Spleen (tissue), 7 donors: Measurements from ENCODE around the gene ADGRG3.

Source experiments
- CTCF ChIP-seq, 11 experiments: fragments of 200-600 bp in 7 of 11; fragments of 450-650 bp in 4 of 11; sonication (generic) in 4 of 11; IDR thresholded peaks in 8 of 11; conservative IDR thresholded peaks in 3 of 11; 1 replicate in 7 of 11; 2 replicates in 4 of 11; pipeline versions ENCODE4 v1.4.0 to v1.8.0; 2016 to 2021; ENCODE audit warnings: antibody characterized with exemption in 11 of 11, inconsistent platforms in 4 of 11, mild to moderate bottlenecking in 1 of 11
- POLR2A ChIP-seq, 3 donors: fragments of 450-650 bp; IDR thresholded peaks; one replicate each; pipeline ENCODE4 v1.5.1; 2017; ENCODE audit warnings: antibody characterized with exemption in 3 of 3, mild to moderate bottlenecking in 1 of 3
- POLR2AphosphoS5 ChIP-seq, 3 donors: sonication (generic); formaldehyde crosslinking; IDR thresholded peaks; one replicate each; pipeline ENCODE4 v1.5.1; 2017; ENCODE audit warnings: antibody characterized with exemption in 3 of 3
- donor health status: DM: no; HTN: no; CAD: no; lungs with moderate emphysema.
- donor health status: DM: no; HTN: no; CAD: no.
- donor health status: DM: no; HTN: no; CAD: no.

GRCh38 chr16:57667526-57668262 lies 412 bp upstream of the ADGRG3 start:
- peak in 8 of 11 experiments; percentile 11 to 77 (median 56) for TF ChIP-seq CTCF (IDR thresholded peaks at IDR 0.05 in 8 of 11, conservative IDR thresholded peaks at IDR 0.05 in 3 of 11)
- no peak for TF ChIP-seq POLR2A (IDR thresholded peaks at IDR 0.05)
- TF ChIP-seq POLR2AphosphoS5 (IDR thresholded peaks at IDR 0.05): peak; percentile 48 to 87 (median 84)
